NCI-H526 treated with DMSO at 0.1 percent for 48 hours (cell line): ENCODE data around the gene PDE6A.
"Not testable (repeated sequence)": the region's sequence is repeated elsewhere in the genome, so short reads cannot be mapped to it uniquely, and the experiment has no call there.

ENCODE experiments used
- DNase-seq: peaks from one replicate; lab custom pipeline; 2025; lab: John Stamatoyannopoulos, UW

The PDE6A gene

DNA sequence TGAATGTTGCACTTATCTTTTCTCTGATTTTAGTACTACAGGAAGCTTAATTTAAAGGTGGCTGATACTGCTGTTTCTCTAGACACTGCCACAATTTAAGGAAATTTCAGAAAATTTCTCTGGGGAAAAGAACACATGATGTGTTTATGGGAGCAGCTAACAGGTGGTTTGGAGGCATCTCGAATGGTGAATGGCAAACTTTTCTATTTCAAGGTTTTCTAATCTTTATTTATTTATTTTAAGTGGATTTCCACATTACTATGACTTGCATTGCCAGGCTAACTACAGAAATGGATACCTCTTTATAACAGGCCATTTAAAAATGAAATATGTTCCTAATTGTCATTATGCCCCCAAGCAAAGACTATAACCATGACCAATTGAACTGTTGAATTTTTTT, 50.4 kb downstream of the PDE6A start:
- DNase-seq = no peak

DNA sequence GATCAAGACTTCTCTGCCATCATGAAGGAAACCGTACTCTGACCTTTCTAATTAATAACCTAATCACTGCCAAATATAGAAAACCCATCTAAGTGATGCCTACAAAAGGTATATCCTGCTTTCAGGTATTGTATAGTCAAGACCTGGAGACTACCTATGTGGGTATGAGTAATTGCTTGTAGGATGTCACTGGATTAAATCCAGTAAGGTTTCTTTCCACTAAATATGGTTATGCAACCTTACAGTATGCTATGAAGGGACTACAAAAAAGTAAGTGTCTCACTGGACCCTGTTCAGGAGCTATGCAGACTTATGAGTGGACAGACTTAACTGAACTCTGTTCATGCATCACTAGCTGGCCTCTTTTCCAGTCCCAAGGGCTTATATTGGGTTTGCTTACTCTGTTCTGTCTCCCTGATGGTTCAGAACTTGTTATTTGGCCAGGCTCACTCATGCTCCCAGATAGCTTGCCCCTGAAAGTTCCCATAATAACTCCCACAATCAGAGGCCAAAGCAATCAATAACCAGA, 51.1 kb downstream of the PDE6A start:
- no peak for DNase-seq

GRCh38 chr5:149892594-149892993, 52.0 kb downstream of the PDE6A start:
- no peak for DNase-seq

DNA sequence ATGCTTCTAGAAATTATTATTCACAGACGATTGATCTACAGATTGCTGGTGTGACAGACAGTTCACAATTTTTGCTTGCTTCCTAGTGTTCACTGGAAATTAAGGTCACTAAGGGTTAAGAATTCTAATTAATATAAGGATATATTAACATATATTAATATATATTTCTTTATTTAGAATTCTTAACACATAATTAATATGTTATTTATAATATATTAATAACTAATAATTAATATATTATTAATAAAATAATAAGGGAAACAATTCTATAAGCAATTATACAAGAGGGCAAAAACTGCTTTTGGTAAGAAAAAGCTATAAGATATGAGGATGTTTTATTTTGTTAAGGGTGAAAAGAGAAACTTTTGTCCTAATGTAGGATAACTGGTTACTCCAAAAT, 56.3 kb downstream of the PDE6A start:
- DNase-seq = no peak

DNA sequence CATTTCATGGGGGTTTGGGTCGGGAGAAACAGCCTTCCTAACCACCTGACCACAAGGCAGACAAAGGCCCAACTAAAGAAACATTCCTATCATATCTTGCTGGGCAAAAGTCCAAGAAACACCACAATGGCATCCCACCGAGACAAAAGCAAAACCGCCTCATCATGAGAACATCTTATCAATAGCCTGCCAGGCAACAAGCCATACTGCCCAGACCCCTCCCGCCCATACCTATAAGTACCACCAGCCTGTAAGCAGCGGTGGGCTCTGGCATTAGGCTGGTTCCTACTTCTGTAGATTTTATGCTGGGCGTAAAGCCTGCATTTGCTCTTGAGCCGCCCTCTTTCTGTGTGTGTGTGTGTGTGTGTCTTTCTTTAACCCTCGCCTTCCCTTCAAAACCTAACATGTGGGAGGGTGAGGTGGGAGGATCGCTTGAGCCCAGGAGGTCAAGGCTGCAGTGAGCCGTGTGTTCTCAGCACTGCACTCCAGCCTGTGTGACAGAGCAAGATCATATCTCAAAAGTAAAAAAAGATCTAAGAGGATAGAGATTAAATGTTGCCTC, 56.9 kb downstream of the PDE6A start:
- no peak for DNase-seq

DNA sequence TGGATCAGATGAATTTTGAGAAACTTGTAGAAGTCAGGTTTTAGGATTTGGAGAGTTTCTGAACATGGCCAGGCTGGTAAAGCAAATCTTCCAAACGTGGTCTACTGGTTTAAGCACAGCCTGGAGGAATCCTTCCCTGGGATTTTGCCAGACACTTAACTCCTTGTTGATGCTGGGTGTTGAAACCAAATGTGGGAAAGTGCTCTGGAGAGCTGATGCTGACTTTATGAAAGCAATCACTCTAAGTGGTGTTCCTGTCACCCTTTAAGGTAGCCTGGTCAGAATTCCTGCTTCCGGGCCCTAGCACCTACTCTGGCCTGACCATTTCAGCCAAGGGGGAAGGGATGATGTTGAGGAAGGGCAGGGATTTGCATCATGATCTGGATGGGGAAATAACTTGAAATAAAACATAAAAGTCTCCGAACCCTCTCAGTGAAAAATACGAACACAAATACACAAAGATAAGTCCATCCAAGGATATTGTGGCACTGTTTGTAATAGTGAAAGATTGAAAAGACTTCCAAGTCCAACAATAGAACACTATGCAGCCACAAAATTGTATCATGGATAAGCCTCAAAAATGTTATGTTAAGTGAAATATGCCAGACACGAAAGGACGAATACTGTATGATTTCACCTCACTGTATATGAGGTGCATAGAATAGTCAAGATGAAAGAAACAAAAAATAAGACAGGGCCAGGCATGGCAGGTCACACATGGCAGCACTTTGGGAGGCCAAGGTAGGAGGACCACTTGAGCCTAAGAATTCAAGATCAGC, 57.7 kb downstream of the PDE6A start:
- DNase-seq = no peak

GRCh38 chr5:149886060-149886459, 58.5 kb downstream of the PDE6A start:
- no peak for DNase-seq

GRCh38 chr5:149885513-149885912, 59.1 kb downstream of the PDE6A start:
- no peak for DNase-seq

DNA sequence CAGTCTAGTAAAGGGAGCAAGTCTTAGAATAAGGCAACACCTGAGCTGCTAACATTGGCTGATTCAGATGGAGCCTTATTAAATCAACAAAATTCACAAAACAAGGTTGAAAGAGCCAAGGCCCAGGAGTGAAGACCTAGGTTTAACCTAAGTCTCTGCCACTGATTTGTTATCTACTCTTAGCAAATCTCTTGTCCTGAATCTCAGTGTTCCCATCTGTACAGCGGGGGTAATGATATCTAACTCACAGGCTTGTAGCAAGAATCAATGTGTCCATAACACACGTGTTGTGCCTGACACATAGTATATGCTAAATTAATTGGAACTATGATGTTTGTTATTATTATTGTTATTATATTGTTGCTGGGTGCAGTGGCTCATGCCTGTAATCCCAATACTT, 61.0 kb downstream of the PDE6A start:
- no peak for DNase-seq

DNA sequence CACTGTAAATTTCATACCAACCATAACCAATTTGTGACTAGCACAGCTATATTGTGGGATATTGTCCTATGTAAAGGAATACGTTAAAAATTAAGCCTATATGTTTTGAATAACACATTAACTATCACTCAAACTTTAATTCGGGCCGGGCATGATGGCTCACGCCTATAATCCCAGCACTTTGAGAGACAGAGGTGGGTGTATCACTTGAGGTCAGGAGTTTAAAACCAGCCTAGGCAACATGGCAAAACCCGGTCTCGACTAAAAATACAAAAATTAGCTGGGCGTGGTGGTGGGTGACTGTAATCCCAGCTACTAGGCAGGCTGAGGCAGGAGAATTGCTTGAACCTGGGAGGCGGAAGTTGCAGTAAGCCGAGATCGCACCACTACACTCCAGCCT, 62.0 kb downstream of the PDE6A start:
- not testable (repeated sequence) for DNase-seq

DNA sequence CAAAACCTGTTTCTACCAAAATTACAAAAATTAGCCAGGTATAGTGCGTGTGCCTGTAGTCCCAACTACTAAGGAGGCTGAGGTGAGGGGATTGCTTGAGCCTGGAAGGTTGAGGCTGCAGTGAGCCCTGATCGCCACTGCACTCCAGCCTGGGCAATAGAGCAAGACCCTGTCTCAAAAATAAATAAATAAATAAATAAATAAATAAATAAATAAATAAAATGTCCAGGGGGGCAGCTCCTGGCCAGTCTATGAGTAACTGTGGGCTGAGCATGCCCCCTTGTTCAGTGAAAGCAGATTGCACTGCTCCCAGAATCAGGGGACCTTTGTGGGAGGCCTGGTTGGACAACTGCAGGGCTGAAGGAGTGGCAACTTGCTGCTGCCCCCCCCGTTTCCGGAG, 62.7 kb downstream of the PDE6A start:
- no peak for DNase-seq

GRCh38 chr5:149881069-149881622, 63.4 kb downstream of the PDE6A start:
- DNase-seq = no peak

GRCh38 chr5:149879593-149879992, 65.0 kb downstream of the PDE6A start:
- not testable (repeated sequence) for DNase-seq

- DNase-seq = no peak
Observed at GRCh38 chr5:149878371-149878770, 66.2 kb downstream of the PDE6A start.

DNA sequence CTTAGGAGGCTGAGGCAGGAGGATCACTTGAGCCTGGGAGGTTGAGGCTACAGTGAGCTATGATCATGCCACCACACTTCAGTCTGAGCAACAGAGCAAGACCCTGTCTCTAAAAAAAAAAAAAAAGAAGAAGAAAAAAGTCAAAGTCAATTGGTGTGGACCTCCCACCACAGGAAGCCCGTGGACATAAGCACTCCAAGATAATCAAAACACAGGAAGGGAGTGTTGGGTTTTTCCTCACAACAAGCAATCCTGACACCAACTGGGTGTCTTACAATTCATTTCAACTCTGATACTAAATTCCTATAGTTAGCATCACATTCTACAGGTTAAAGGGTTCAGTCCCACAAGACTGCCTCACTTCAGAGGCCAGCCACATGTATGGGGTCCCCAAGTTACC, 70.7 kb downstream of the PDE6A start:
- DNase-seq = no peak

GRCh38 chr5:149872351-149873040, 72.1 kb downstream of the PDE6A start:
- no peak for DNase-seq

GRCh38 chr5:149871471-149871870, 73.1 kb downstream of the PDE6A start:
- DNase-seq = no peak

- no peak for DNase-seq
Observed at GRCh38 chr5:149870697-149871096, 73.9 kb downstream of the PDE6A start.

GRCh38 chr5:149870232-149870631, 74.4 kb downstream of the PDE6A start:
- DNase-seq = no peak

DNA sequence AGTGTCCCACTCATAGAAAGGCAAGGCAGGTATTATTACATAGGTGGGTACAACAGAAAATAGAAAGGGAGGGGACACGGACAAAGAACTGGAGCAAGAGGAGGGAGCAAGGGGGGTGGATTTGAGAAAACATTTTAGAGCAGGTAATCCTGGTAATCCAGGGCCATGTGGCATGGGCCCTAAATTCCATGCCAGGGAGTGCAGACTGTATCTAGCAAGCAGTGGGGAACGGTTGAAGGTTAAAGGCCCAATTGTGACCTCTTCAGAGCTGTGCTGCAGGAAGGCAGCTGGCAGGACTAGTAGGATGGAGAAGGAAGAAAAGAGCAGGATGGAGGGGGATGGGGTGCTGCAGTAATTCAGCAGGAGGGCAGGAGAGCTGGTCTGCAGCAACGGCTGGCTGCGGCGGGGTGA, 75.2 kb downstream of the PDE6A start:
- no peak for DNase-seq

DNA sequence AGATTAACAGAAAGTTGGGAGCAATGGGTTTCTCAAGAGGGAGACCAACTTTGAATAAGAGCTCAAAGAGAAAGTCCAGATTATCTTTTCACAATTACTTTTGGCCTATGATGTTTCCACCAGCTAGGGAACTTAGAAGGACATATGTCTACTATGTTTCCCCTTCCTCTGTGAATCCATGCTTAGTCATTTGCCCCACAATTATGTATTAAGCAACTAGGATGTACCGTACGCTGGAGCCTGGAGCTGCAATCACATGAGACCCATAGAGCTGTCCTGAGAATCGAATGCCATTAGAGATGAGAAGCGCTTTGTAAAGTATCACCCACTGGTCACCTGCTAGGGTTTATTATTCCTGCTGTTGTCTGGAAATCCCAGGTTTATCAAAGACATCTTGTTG, 78.8 kb downstream of the PDE6A start:
- no peak for DNase-seq

- DNase-seq = no peak
Observed at GRCh38 chr5:149863830-149864229, 80.8 kb downstream of the PDE6A start.

DNA sequence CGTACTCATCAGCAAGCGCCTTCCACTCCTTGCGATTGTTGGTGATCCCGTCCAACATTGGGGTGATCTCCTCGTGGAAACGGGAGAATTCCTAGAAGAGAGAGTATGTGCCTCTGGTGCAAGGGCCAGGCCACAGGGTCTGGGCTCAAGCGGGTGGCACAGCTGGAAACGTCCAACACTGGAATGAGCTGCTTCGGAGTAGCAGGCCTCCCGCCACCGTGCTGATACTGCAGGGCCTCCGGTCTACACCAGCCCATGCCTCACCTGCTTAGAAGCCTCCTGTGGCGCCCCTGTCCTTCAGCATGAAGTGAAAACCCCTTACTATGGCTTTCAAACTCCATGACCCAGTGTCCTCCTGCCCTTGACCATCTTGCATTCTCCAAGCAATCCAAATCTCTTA, 81.4 kb downstream of the PDE6A start:
- no peak for DNase-seq
